C4-2B (cell line): ENCODE results near the gene CMIP.
A peak's percentile ranks its signal among the peaks of the same experiment; 100 is the strongest.

Experiments
- H3K27ac ChIP-seq: fragments of 450-650 bp; 2 replicates; pipeline ENCODE4 v1.5.1; 2017
- CTCF ChIP-seq: fragments of 450-650 bp; conservative IDR thresholded peaks from 2 replicates; pipeline ENCODE4 v1.5.1; 2017; ENCODE audit warnings: mild to moderate bottlenecking
- ZFX ChIP-seq: fragments of 450-650 bp; IDR thresholded peaks from 2 replicates; pipeline ENCODE4 v1.6.1; 2017

The CMIP gene

GRCh38 chr16:81590714-81591544 lies 146.3 kb downstream of the CMIP start:
- TF ChIP-seq ZFX = no peak
- no peak for TF ChIP-seq CTCF
- H3K27ac ChIP-seq = no peak overlapping the region

GRCh38 chr16:81591545-81591870 lies 146.9 kb downstream of the CMIP start:
- no peak overlapping the region for H3K27ac ChIP-seq
- no peak for TF ChIP-seq ZFX
- no peak for TF ChIP-seq CTCF

- TF ChIP-seq ZFX = no peak
- no peak for TF ChIP-seq CTCF
- H3K27ac ChIP-seq = no peak overlapping the region
Measured at GRCh38 chr16:81592353-81592866, 147.8 kb downstream of the CMIP start.

- TF ChIP-seq ZFX (no peak), CTCF (no peak)
- no peak overlapping the region for H3K27ac ChIP-seq
Measured at GRCh38 chr16:81593481-81593880, 148.9 kb downstream of the CMIP start.

- TF ChIP-seq CTCF (no peak), ZFX (no peak)
Measured at GRCh38 chr16:81595629-81596292, 151.2 kb downstream of the CMIP start.

GRCh38 chr16:81597079-81597658 lies 152.6 kb downstream of the CMIP start:
- peak overlapping the region; percentile 99; the same call in 1 of the 2 replicates for H3K27ac ChIP-seq
- no peak for TF ChIP-seq CTCF
- TF ChIP-seq ZFX = no peak

More at GRCh38 chr16:81595629-81596292, 151.2 kb downstream of the CMIP start:
- H3K27ac ChIP-seq = no peak overlapping the region

GRCh38 chr16:81598083-81598482 lies 153.5 kb downstream of the CMIP start:
- peak overlapping the region; percentile 99 for H3K27ac ChIP-seq
- no peak; the same call in 1 of the 2 replicates for TF ChIP-seq CTCF
- TF ChIP-seq ZFX = no peak
